GM23338 (cell line): Measurements from ENCODE around the gene ASPSCR1. TPM values are rescaled to one million over a fixed set of nuclear protein-coding genes. Genes with fewer than 3 reads are reported as not detected.

ENCODE experiments used
- ATAC-seq: fragments of 200-7000 bp; cut with Tn5 transposase; 3 replicates; pipeline ENCODE4 v1.9.1; 2020
- DNase-seq: peaks from one replicate; pipeline ENCODE4 v3.0.0-alpha.2; 2015; ENCODE audit warnings: low spot score
- H2AFZ ChIP-seq: fragments of 200-600 bp; sonication (generic); 2 replicates; pipeline ENCODE4 v1.8.0; 2016; ENCODE audit warnings: antibody characterized with exemption, mild to moderate bottlenecking, moderate library complexity
- H3F3A ChIP-seq: fragments of 200-600 bp; sonication (generic); replicated peaks from 2 replicates; pipeline ENCODE4 v1.8.0; 2017; ENCODE audit warnings: antibody characterized with exemption, mixed run types, low read depth
- H3K27ac ChIP-seq: fragments of 200-600 bp; sonication (generic); 2 replicates; pipeline ENCODE4 v1.6.1; 2016; ENCODE audit warnings: low read depth
- H3K27me3 ChIP-seq: fragments of 200-600 bp; sonication (generic); 2 replicates; pipeline ENCODE4 v1.8.0; 2016; ENCODE audit warnings: mild to moderate bottlenecking, mixed run types, moderate library complexity; ENCODE audit not compliant: insufficient read depth
- H3K36me3 ChIP-seq: fragments of 200-600 bp; sonication (generic); 2 replicates; pipeline ENCODE4 v1.8.0; 2016; ENCODE audit warnings: mild to moderate bottlenecking; ENCODE audit not compliant: insufficient read depth
- H3K4me1 ChIP-seq: fragments of 200-600 bp; sonication (generic); 2 replicates; pipeline ENCODE4 v1.8.0; 2016; ENCODE audit warnings: mild to moderate bottlenecking, moderate library complexity; ENCODE audit not compliant: insufficient read depth
- H3K4me2 ChIP-seq: fragments of 200-600 bp; sonication (generic); 2 replicates; pipeline ENCODE4 v1.7.1; 2017; ENCODE audit warnings: mixed run types
- H3K4me3 ChIP-seq: fragments of 200-600 bp; sonication (generic); 2 replicates; pipeline ENCODE4 v1.6.1; 2016; ENCODE audit warnings: mixed run types
- H3K79me2 ChIP-seq: fragments of 200-600 bp; sonication (generic); replicated peaks from 2 replicates; pipeline ENCODE4 v1.8.0; 2017; ENCODE audit warnings: mild to moderate bottlenecking; ENCODE audit not compliant: insufficient read depth
- H3K9me2 ChIP-seq: fragments of 200-600 bp; sonication (generic); 2 replicates; pipeline ENCODE4 v1.8.0; 2017; ENCODE audit not compliant: insufficient read depth
- H4K20me1 ChIP-seq: fragments of 200-600 bp; sonication (generic); replicated peaks from 2 replicates; pipeline ENCODE4 v1.8.0; 2017; ENCODE audit warnings: mild to moderate bottlenecking; ENCODE audit not compliant: insufficient read depth
- H3K27ac Mint-ChIP-seq: 2 replicates; pipeline ENCODE4 v1.8.0; 2020; ENCODE audit warnings: inconsistent platforms, mild to moderate bottlenecking, moderate library complexity, mixed read lengths
- H3K27me3 Mint-ChIP-seq: 3 replicates; pipeline ENCODE4 v1.8.0; 2022; ENCODE audit warnings: low read depth, mild to moderate bottlenecking, moderate library complexity, mixed read lengths, inconsistent platforms; ENCODE audit not compliant: insufficient read depth, poor library complexity
- H3K36me3 Mint-ChIP-seq: 3 replicates; pipeline ENCODE4 v1.8.0; 2021; ENCODE audit warnings: low read depth, mild to moderate bottlenecking, inconsistent platforms, moderate library complexity, mixed read lengths
- H3K4me1 Mint-ChIP-seq: 3 replicates; pipeline ENCODE4 v1.8.0; 2020; ENCODE audit warnings: mild to moderate bottlenecking, inconsistent platforms, mixed read lengths
- H3K4me3 Mint-ChIP-seq: 3 replicates; pipeline ENCODE4 v1.8.0; 2021; ENCODE audit warnings: moderate library complexity, mild to moderate bottlenecking, inconsistent platforms, mixed read lengths
- H3K9me3 Mint-ChIP-seq: 3 replicates; pipeline ENCODE4 v1.8.0; 2020; ENCODE audit warnings: moderate library complexity, mild to moderate bottlenecking, inconsistent platforms, mixed read lengths
- CREB1 ChIP-seq: fragments of 250-450 bp; sonication (Bioruptor Pico); IDR thresholded peaks from 2 replicates; pipeline ENCODE4 v1.5.0; 2020; ENCODE audit warnings: low read depth, mild to moderate bottlenecking, moderate library complexity
- EZH2 ChIP-seq: fragments of 200-600 bp; sonication (generic); IDR thresholded peaks from one replicate; pipeline ENCODE4 v1.8.0; 2017; ENCODE audit warnings: antibody characterized with exemption, mild to moderate bottlenecking, low read depth; ENCODE audit not compliant: unreplicated experiment
- EZH2phosphoT487 ChIP-seq: fragments of 200-600 bp; sonication (generic); IDR thresholded peaks from one replicate; pipeline ENCODE4 v1.8.1; 2018; ENCODE audit warnings: antibody characterized with exemption; ENCODE audit not compliant: unreplicated experiment
- NANOG ChIP-seq: IDR thresholded peaks from 2 replicates; pipeline ENCODE4 v1.6.1; 2016; ENCODE audit warnings: antibody characterized with exemption, borderline replicate concordance
- POLR2AphosphoS5 ChIP-seq: IDR thresholded peaks from 2 replicates; pipeline ENCODE4 v1.6.1; 2016; ENCODE audit warnings: antibody characterized with exemption, low read depth
- ZNF331 ChIP-seq: fragments of 250-450 bp; sonication (Bioruptor Pico); IDR thresholded peaks from 2 replicates; pipeline ENCODE4 v1.5.0; 2020; ENCODE audit warnings: low read depth, mild to moderate bottlenecking, moderate library complexity
- polyA plus RNA-seq: library from polyadenylated mRNA; unstranded; fragments of >200 nt; fragmentation: Nextera tagmentation; extraction: Ambion mirVana; gene quantifications from 2 replicates; pipeline ENCODE4 v1.2.1, GENCODE V29; 2016
- total RNA-seq: library from RNA; depleted of rRNA; stranded (reverse); fragments of >200 nt; shearing (Covaris generic); gene quantifications from 2 replicates; pipeline ENCODE4 v1.2.3, GENCODE V29; 2014
- TF ChIP-seq, protein P1 (sequence below): fragments of 250-450 bp; sonication (Bioruptor Pico); IDR thresholded peaks from 2 replicates; pipeline ENCODE4 v1.5.0; 2020; ENCODE audit warnings: mild to moderate bottlenecking, moderate library complexity
- TF ChIP-seq, protein P2 (sequence below): IDR thresholded peaks from one replicate; pipeline ENCODE4 v1.6.1; 2018; ENCODE audit warnings: antibody characterized with exemption; ENCODE audit not compliant: unreplicated experiment
- TF ChIP-seq, protein P3 (sequence below): IDR thresholded peaks from 2 replicates; pipeline ENCODE4 v1.6.1; 2016; ENCODE audit warnings: antibody characterized with exemption

ASPSCR1 gene
- total and polyA plus RNA-seq, 2 experiments from 2014 or later: 44.2 to 46.9 TPM

DNA sequence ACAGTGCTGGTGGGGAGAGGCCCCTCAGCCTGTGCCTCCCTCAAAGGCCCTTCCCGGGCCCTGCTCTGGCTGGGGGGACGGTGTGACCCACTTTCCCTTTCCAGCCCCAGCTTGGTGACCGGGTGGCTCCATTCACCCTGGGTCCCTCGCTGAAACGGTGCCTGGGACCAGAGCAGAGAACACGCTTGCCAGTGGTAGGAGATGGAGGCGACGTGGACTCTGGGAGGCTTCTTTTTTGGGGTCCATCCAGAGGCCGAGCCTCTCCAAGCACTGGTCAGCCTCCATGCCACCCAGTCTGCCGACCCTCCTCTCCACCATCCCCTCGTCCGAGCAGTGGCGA, 37.5 kb downstream of the ASPSCR1 start:
- H3K36me3 Mint-ChIP-seq: peaks cover 6% of the 10 kb centered on the region; the same call in 1 of the 3 replicates
- Histone ChIP-seq H3K36me3 (no peaks in the 10 kb centered on the region), H3K9me2 (no peaks in the 10 kb centered on the region), H3F3A (0 out of 2 replicates have a peak, but pooled peaks cover 4% of the 10 kb centered on the region), H3K79me2 (no peaks in the 10 kb centered on the region), H3K4me2 (no peak overlapping the region), H2AFZ (no peak overlapping the region), H3K4me1 (no peaks in the 10 kb centered on the region; the same call in 1 of the 2 replicates), H3K27ac (no peak overlapping the region), H4K20me1 (no peaks in the 10 kb centered on the region; the same call in 1 of the 2 replicates), H3K27me3 (no peaks in the 10 kb centered on the region), H3K4me3 (no peak overlapping the region)
- no peaks in the 10 kb centered on the region for H3K9me3 Mint-ChIP-seq
- no peaks in the 10 kb centered on the region for H3K4me1 Mint-ChIP-seq
- H3K27ac Mint-ChIP-seq: no peak overlapping the region
- ATAC-seq: no peak
- H3K4me3 Mint-ChIP-seq: no peak overlapping the region
- no peak for TF ChIP-seq ZNF331 (CRISPR knock-in tag)
- TF ChIP-seq EZH2phosphoT487: no peak
- no peak for TF ChIP-seq EZH2
- TF ChIP-seq, protein P1, sequence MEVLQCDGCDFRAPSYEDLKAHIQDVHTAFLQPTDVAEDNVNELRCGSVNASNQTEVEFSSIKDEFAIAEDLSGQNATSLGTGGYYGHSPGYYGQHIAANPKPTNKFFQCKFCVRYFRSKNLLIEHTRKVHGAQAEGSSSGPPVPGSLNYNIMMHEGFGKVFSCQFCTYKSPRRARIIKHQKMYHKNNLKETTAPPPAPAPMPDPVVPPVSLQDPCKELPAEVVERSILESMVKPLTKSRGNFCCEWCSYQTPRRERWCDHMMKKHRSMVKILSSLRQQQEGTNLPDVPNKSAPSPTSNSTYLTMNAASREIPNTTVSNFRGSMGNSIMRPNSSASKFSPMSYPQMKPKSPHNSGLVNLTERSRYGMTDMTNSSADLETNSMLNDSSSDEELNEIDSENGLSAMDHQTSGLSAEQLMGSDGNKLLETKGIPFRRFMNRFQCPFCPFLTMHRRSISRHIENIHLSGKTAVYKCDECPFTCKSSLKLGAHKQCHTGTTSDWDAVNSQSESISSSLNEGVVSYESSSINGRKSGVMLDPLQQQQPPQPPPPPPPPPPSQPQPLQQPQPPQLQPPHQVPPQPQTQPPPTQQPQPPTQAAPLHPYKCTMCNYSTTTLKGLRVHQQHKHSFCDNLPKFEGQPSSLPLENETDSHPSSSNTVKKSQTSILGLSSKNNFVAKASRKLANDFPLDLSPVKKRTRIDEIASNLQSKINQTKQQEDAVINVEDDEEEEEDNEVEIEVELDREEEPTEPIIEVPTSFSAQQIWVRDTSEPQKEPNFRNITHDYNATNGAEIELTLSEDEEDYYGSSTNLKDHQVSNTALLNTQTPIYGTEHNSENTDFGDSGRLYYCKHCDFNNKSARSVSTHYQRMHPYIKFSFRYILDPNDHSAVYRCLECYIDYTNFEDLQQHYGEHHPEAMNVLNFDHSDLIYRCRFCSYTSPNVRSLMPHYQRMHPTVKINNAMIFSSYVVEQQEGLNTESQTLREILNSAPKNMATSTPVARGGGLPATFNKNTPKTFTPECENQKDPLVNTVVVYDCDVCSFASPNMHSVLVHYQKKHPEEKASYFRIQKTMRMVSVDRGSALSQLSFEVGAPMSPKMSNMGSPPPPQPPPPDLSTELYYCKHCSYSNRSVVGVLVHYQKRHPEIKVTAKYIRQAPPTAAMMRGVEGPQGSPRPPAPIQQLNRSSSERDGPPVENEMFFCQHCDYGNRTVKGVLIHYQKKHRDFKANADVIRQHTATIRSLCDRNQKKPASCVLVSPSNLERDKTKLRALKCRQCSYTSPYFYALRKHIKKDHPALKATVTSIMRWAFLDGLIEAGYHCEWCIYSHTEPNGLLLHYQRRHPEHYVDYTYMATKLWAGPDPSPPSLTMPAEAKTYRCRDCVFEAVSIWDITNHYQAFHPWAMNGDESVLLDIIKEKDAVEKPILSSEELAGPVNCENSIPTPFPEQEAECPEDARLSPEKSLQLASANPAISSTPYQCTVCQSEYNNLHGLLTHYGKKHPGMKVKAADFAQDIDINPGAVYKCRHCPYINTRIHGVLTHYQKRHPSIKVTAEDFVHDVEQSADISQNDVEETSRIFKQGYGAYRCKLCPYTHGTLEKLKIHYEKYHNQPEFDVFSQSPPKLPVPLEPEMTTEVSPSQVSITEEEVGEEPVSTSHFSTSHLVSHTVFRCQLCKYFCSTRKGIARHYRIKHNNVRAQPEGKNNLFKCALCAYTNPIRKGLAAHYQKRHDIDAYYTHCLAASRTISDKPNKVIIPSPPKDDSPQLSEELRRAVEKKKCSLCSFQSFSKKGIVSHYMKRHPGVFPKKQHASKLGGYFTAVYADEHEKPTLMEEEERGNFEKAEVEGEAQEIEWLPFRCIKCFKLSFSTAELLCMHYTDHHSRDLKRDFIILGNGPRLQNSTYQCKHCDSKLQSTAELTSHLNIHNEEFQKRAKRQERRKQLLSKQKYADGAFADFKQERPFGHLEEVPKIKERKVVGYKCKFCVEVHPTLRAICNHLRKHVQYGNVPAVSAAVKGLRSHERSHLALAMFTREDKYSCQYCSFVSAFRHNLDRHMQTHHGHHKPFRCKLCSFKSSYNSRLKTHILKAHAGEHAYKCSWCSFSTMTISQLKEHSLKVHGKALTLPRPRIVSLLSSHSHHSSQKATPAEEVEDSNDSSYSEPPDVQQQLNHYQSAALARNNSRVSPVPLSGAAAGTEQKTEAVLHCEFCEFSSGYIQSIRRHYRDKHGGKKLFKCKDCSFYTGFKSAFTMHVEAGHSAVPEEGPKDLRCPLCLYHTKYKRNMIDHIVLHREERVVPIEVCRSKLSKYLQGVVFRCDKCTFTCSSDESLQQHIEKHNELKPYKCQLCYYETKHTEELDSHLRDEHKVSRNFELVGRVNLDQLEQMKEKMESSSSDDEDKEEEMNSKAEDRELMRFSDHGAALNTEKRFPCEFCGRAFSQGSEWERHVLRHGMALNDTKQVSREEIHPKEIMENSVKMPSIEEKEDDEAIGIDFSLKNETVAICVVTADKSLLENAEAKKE (CRISPR knock-in tag): no peak
- TF ChIP-seq, protein P2, sequence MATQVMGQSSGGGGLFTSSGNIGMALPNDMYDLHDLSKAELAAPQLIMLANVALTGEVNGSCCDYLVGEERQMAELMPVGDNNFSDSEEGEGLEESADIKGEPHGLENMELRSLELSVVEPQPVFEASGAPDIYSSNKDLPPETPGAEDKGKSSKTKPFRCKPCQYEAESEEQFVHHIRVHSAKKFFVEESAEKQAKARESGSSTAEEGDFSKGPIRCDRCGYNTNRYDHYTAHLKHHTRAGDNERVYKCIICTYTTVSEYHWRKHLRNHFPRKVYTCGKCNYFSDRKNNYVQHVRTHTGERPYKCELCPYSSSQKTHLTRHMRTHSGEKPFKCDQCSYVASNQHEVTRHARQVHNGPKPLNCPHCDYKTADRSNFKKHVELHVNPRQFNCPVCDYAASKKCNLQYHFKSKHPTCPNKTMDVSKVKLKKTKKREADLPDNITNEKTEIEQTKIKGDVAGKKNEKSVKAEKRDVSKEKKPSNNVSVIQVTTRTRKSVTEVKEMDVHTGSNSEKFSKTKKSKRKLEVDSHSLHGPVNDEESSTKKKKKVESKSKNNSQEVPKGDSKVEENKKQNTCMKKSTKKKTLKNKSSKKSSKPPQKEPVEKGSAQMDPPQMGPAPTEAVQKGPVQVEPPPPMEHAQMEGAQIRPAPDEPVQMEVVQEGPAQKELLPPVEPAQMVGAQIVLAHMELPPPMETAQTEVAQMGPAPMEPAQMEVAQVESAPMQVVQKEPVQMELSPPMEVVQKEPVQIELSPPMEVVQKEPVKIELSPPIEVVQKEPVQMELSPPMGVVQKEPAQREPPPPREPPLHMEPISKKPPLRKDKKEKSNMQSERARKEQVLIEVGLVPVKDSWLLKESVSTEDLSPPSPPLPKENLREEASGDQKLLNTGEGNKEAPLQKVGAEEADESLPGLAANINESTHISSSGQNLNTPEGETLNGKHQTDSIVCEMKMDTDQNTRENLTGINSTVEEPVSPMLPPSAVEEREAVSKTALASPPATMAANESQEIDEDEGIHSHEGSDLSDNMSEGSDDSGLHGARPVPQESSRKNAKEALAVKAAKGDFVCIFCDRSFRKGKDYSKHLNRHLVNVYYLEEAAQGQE: no peak
- no peak for TF ChIP-seq NANOG
- TF ChIP-seq POLR2AphosphoS5: no peak
- no peak for TF ChIP-seq CREB1 (CRISPR knock-in tag)
- TF ChIP-seq, protein P3, sequence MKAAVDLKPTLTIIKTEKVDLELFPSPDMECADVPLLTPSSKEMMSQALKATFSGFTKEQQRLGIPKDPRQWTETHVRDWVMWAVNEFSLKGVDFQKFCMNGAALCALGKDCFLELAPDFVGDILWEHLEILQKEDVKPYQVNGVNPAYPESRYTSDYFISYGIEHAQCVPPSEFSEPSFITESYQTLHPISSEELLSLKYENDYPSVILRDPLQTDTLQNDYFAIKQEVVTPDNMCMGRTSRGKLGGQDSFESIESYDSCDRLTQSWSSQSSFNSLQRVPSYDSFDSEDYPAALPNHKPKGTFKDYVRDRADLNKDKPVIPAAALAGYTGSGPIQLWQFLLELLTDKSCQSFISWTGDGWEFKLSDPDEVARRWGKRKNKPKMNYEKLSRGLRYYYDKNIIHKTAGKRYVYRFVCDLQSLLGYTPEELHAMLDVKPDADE: no peak
- DNase-seq: no peak
- peaks cover 10% of the 10 kb centered on the region for H3K27me3 Mint-ChIP-seq
